Measurements from ENCODE around the gene TNPO3. TPM values are rescaled to one million over a fixed set of nuclear protein-coding genes. Genes with fewer than 3 reads are reported as not detected.

Gene TNPO3
- total and polyA plus RNA-seq, 10 of the 15 experiments (the other 5 are each of a cell fraction or from before 2014, with no cell fraction given), result 17.6 to 91.8 (median 65.9) TPM

DNA sequence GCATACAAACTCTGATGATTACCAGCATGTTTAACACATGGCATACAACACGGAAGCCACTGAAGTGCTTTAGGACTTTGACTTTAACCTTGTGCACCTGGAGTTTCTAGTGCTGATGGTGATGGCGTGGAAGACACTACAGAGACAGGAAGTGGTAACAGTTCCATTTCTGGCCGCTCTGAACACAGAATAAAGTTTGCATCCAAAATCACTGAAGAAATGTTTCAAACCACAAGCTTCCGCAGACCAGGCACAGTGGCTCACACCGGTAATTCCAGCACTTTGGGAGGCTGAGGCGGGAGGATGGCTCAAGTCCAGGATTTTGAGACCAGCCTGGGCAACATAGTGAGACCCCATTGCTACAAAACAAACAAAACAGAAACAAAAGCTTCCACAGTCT is 40.3 kb upstream of the TNPO3 start (continued):
- TF ChIP-seq RBBP5 (conservative IDR thresholded peaks at IDR 0.05), result no peak
- TF ChIP-seq, protein P1, sequence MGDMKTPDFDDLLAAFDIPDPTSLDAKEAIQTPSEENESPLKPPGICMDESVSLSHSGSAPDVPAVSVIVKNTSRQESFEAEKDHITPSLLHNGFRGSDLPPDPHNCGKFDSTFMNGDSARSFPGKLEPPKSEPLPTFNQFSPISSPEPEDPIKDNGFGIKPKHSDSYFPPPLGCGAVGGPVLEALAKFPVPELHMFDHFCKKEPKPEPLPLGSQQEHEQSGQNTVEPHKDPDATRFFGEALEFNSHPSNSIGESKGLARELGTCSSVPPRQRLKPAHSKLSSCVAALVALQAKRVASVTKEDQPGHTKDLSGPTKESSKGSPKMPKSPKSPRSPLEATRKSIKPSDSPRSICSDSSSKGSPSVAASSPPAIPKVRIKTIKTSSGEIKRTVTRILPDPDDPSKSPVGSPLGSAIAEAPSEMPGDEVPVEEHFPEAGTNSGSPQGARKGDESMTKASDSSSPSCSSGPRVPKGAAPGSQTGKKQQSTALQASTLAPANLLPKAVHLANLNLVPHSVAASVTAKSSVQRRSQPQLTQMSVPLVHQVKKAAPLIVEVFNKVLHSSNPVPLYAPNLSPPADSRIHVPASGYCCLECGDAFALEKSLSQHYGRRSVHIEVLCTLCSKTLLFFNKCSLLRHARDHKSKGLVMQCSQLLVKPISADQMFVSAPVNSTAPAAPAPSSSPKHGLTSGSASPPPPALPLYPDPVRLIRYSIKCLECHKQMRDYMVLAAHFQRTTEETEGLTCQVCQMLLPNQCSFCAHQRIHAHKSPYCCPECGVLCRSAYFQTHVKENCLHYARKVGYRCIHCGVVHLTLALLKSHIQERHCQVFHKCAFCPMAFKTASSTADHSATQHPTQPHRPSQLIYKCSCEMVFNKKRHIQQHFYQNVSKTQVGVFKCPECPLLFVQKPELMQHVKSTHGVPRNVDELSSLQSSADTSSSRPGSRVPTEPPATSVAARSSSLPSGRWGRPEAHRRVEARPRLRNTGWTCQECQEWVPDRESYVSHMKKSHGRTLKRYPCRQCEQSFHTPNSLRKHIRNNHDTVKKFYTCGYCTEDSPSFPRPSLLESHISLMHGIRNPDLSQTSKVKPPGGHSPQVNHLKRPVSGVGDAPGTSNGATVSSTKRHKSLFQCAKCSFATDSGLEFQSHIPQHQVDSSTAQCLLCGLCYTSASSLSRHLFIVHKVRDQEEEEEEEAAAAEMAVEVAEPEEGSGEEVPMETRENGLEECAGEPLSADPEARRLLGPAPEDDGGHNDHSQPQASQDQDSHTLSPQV (IDR thresholded peaks at IDR 0.05), result 0 out of 2 replicates have a peak, but pooled peaks have one; percentile 24
- no peak for TF ChIP-seq FOXK2 (IDR thresholded peaks at IDR 0.05)
- no peak for TF ChIP-seq KAT2A (conservative IDR thresholded peaks at IDR 0.05; ENCODE audit: control insufficient read depth, low read depth, low read length)
- TF ChIP-seq TCF12 (IDR thresholded peaks at IDR 0.05; ENCODE audit: low read depth, low read length), result peak; percentile 82
- TF ChIP-seq LARP7 (IDR thresholded peaks at IDR 0.05), result no peak
- peak; percentile 41; the same call in 1 of the 2 replicates for TF ChIP-seq TAF1 (IDR thresholded peaks at IDR 0.05; ENCODE audit: borderline replicate concordance, low read depth, low read length)
- peak; percentile 90 for TF ChIP-seq EED (IDR thresholded peaks at IDR 0.05; ENCODE audit: low read depth)
- no peak for TF ChIP-seq ZNF622 (IDR thresholded peaks at IDR 0.05)
- 0 out of 2 replicates have a peak, but pooled peaks have one; percentile 33 for TF ChIP-seq ZNF217 (IDR thresholded peaks at IDR 0.05)
- no peak for TF ChIP-seq ZBED1 (IDR thresholded peaks at IDR 0.05; ENCODE audit: borderline replicate concordance)
- no peak for TF ChIP-seq WRNIP1 (IDR thresholded peaks at IDR 0.05; ENCODE audit: borderline replicate concordance, low read depth, low read length)
- no peak for TF ChIP-seq HCFC1 (IDR thresholded peaks at IDR 0.05; ENCODE audit: low read length)
- TF ChIP-seq, protein P2, sequence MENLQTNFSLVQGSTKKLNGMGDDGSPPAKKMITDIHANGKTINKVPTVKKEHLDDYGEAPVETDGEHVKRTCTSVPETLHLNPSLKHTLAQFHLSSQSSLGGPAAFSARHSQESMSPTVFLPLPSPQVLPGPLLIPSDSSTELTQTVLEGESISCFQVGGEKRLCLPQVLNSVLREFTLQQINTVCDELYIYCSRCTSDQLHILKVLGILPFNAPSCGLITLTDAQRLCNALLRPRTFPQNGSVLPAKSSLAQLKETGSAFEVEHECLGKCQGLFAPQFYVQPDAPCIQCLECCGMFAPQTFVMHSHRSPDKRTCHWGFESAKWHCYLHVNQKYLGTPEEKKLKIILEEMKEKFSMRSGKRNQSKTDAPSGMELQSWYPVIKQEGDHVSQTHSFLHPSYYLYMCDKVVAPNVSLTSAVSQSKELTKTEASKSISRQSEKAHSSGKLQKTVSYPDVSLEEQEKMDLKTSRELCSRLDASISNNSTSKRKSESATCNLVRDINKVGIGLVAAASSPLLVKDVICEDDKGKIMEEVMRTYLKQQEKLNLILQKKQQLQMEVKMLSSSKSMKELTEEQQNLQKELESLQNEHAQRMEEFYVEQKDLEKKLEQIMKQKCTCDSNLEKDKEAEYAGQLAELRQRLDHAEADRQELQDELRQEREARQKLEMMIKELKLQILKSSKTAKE (IDR thresholded peaks at IDR 0.05; ENCODE audit: low read depth, poor library complexity, severe bottlenecking), result peak; percentile 49
